Measurements from ENCODE around the gene HNF1A.

DNA sequence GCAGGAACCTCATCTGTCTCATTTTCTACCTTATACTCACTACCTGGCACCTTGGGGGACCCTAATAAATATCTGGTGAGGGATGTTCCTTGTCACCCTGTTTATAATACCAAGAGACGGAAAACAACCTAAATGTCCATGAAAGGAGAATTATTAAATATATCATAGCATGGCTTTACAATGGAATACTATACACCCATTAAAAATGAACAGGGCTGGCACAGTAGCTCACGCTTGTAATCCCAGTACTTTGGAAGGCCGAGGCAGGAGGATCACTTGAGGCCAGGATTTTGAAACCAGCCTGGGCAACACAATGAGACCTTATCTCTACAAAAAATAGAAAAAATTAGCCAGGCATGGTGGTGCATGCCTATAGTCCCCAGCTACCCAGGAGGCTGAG, 39.8 kb upstream of the HNF1A start:
- TF ChIP-seq POLR2A (IDR thresholded peaks at IDR 0.05; ENCODE audit: low read depth, low read length), result no peak
- TF ChIP-seq, protein P1, sequence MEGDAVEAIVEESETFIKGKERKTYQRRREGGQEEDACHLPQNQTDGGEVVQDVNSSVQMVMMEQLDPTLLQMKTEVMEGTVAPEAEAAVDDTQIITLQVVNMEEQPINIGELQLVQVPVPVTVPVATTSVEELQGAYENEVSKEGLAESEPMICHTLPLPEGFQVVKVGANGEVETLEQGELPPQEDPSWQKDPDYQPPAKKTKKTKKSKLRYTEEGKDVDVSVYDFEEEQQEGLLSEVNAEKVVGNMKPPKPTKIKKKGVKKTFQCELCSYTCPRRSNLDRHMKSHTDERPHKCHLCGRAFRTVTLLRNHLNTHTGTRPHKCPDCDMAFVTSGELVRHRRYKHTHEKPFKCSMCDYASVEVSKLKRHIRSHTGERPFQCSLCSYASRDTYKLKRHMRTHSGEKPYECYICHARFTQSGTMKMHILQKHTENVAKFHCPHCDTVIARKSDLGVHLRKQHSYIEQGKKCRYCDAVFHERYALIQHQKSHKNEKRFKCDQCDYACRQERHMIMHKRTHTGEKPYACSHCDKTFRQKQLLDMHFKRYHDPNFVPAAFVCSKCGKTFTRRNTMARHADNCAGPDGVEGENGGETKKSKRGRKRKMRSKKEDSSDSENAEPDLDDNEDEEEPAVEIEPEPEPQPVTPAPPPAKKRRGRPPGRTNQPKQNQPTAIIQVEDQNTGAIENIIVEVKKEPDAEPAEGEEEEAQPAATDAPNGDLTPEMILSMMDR (conservative IDR thresholded peaks at IDR 0.05; ENCODE audit: low read depth, low read length), result no peak
- TF ChIP-seq CEBPB (IDR thresholded peaks at IDR 0.05; ENCODE audit: low read depth, low read length), result no peak
- TF ChIP-seq RCOR1 (IDR thresholded peaks at IDR 0.05; ENCODE audit: insufficient replicate concordance, low read length), result no peak
- TF ChIP-seq NFE2L2 (IDR thresholded peaks at IDR 0.05; ENCODE audit: low read depth, low read length), result no peak
- no peak for TF ChIP-seq SMC3 (IDR thresholded peaks at IDR 0.05; ENCODE audit: low read depth, low read length)

Measured in IMR-90 (cell line).